Kidney (tissue), 14 donors: ENCODE data around the gene ATP7B. TPM values are rescaled to one million over a fixed set of nuclear protein-coding genes. Genes with fewer than 3 reads are reported as not detected.

Source experiments
- DNase-seq, 5 donors: peaks; one replicate each; pipeline ENCODE4 v3.0.0-alpha.2; 2013 to 2020
- FAIRE-seq: peaks from 2 replicates; lab custom pipeline; 2012; peaks lifted over from hg19 to GRCh38; lab: Jason Lieb, UNC
- H3K27ac ChIP-seq, 2 donors: one replicate each; pipeline ENCODE4 v1.7.0; 2013; ENCODE audit warnings: low read depth in 2 of 2, low read length in 2 of 2, inconsistent platforms in 1 of 2
- H3K27me3 ChIP-seq: one replicate; pipeline ENCODE4 v1.7.1; 2013; ENCODE audit warnings: low read length, inconsistent platforms; ENCODE audit not compliant: control insufficient read depth, insufficient read depth
- H3K36me3 ChIP-seq, 3 donors: one replicate each; pipeline versions ENCODE4 v1.7.0 to v1.7.1; 2013; ENCODE audit warnings: low read length in 3 of 3, control low read depth in 1 of 3, inconsistent platforms in 1 of 3; ENCODE audit not compliant: insufficient read depth in 3 of 3, control insufficient read depth in 2 of 3
- H3K4me1 ChIP-seq, 3 donors: one replicate each; pipeline versions ENCODE4 v1.7.0 to v1.7.1; 2013; ENCODE audit warnings: low read length in 3 of 3, inconsistent platforms in 1 of 3, low read depth in 1 of 3; ENCODE audit not compliant: control insufficient read depth in 2 of 3, insufficient read depth in 2 of 3
- H3K4me3 ChIP-seq, 3 donors: one replicate each; pipeline versions ENCODE4 v1.7.0 to v1.8.1; 2013; ENCODE audit warnings: low read length in 3 of 3, control low read depth in 1 of 3, inconsistent platforms in 1 of 3
- H3K9ac ChIP-seq, 3 donors: one replicate each; pipeline versions ENCODE4 v1.7.0 to v1.7.1; 2013; ENCODE audit warnings: low read length in 3 of 3, control low read depth in 1 of 3, inconsistent platforms in 1 of 3
- H3K9me3 ChIP-seq, 3 donors: one replicate each; pipeline versions ENCODE4 v1.7.0 to v1.7.1; 2013; ENCODE audit warnings: low read length in 3 of 3, control low read depth in 1 of 3, inconsistent platforms in 1 of 3; ENCODE audit not compliant: control insufficient read depth in 2 of 3, insufficient read depth in 1 of 3
- intact Hi-C: fragments of 100-400 bp; cut with DNase I; formaldehyde crosslinking; loops from one replicate; pipeline ENCODE4 v1.11.1; 2022
- polyA plus RNA-seq: library from polyadenylated mRNA; stranded (reverse); fragments of 350-450 nt; fragmentation: Illumina TruSeq; extraction: RNeasy Lipid Tissue Mini Kit (QIAGEN cat#74804); gene quantifications from one replicate; pipeline ENCODE4 v1.2.3, GENCODE V29; 2014; ENCODE audit warnings: low read depth, low replicate concordance; ENCODE audit not compliant: insufficient read depth
- total RNA-seq: library from RNA; stranded (reverse); fragmentation: NEBNext Ultra II Directional; extraction: Animal tissue kit (Norgen Biotek cat#: 25700); gene quantifications from one replicate; pipeline ENCODE4 v1.2.1, GENCODE V29; 2021
- TF ChIP-seq, protein P1 (sequence below): IDR thresholded peaks from 3 replicates; pipeline ENCODE4 v1.5.1; 2012; ENCODE audit warnings: mild to moderate bottlenecking, moderate library complexity, borderline replicate concordance; ENCODE audit not compliant: insufficient read depth; ENCODE audit errors: extremely low read depth
- donor health status: control.
- donor health status: control.
- donor health status: control.
- donor health status: control.
- donor health status: control.
- donor health status: DM: yes; HTN: yes; CAD: no.
- donor health status: Normal renal cell carcinoma (clear cell type).

ATP7B gene
- total and polyA plus RNA-seq, 2 donors from 2014 or later: 2.0 to 5.7 TPM

DNA sequence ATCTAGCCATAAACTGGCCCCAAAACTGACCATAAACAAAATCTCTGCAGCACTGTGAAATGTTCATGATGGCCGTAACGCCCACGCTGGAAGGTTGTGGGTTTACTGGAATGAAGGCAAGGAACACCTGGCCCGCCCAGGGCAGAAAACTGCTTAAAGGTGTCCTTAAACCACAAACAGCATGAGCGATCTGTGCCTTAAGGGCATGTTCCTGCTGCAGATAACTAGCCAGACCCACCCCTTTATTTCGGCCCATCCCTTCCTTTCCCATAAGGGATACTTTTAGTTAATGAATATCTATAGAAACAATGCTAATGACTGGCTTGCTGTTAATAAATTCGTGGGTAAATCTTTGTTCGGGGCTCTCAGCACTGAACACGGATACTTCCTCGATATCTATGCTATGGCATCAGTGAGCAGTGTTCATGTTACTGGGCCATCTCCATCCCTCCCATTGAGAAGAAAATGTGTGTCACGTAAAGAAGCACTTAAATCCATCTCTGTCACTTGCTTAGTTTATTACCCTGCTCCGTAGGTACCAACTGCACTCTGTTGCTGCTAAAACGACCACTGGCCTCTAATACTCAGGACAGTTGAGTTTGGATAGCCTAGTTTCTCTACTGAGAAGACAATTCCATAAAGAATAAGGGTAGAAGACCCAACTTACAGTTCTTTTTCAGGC is 5.3 kb downstream of the ATP7B start:
- no peak for DNase-seq
- Histone ChIP-seq H3K36me3 (no peaks in the 10 kb centered on the region), H3K4me1 (peaks cover 0 to 15% (median 12%) of the 10 kb centered on the region in 3 donors), H3K9me3 (no peaks in the 10 kb centered on the region), H3K27me3 (no peaks in the 10 kb centered on the region), H3K4me3 (no peak overlapping the region), H3K27ac (no peak overlapping the region), H3K9ac (no peak overlapping the region)
- TF ChIP-seq, protein P1, sequence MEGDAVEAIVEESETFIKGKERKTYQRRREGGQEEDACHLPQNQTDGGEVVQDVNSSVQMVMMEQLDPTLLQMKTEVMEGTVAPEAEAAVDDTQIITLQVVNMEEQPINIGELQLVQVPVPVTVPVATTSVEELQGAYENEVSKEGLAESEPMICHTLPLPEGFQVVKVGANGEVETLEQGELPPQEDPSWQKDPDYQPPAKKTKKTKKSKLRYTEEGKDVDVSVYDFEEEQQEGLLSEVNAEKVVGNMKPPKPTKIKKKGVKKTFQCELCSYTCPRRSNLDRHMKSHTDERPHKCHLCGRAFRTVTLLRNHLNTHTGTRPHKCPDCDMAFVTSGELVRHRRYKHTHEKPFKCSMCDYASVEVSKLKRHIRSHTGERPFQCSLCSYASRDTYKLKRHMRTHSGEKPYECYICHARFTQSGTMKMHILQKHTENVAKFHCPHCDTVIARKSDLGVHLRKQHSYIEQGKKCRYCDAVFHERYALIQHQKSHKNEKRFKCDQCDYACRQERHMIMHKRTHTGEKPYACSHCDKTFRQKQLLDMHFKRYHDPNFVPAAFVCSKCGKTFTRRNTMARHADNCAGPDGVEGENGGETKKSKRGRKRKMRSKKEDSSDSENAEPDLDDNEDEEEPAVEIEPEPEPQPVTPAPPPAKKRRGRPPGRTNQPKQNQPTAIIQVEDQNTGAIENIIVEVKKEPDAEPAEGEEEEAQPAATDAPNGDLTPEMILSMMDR: no peak
- no peak for FAIRE-seq
- intact Hi-C loops: no loop called here

DNA sequence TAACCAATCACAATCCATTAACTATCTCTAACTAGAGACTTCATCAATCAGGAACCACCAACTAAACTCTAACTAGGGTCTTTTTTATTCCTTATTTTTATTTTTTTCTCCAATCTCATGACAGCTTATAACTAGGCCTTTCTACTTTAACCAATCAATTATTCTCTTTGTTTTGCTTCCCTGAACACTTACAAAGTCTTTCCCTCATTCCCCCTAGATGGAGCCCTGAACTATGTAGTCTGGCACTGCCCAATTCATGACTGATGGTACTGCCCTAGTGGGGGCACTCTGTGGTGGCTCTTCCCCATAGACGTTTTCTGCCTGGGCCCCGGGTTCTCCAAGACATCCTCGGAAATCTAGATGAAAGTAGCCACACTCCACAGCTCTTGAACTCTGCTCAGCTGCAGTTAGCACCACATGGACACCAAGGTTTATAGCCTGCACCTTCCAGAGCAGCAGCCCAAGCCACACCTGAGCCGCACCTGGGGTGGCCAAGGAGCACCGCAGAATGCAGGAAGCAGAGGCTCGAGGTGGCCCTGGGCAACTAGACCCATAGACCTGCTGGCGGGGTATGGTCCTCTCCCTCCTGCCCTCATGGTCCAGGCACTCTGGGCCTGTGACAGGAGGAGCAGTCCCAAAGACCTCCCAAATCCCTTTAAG is 6.6 kb downstream of the ATP7B start:
- Histone ChIP-seq H3K9ac (no peak overlapping the region), H3K27ac (no peak overlapping the region), H3K27me3 (no peaks in the 10 kb centered on the region), H3K4me1 (peaks cover 0 to 13% (median 2%) of the 10 kb centered on the region in 3 donors), H3K4me3 (no peak overlapping the region), H3K36me3 (no peaks in the 10 kb centered on the region), H3K9me3 (no peaks in the 10 kb centered on the region)
- DNase-seq (peak in 2 of 5 donors; percentile 16 to 20), FAIRE-seq (no peak)
- TF ChIP-seq, protein P1: no peak
- intact Hi-C loops: no loop called here

DNA sequence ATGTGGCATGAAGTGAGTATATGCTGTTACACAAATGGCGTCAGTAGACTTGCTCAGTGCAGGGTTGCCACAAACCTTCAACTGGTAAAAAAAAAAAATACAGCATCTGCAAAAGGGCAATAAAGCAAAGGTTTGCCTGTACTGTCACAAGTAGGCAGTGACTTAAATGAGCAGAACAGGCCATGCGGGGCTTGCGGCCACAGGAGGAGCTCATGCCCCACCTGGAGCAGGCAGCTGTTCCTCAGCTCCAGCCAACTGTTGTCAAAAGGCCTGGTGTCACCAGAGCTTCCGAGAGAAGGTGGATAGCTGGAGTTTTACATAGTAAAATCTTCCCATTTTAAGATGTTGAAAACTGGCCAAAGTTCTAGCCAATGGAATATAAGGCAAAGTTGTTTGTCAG is 7.7 kb downstream of the ATP7B start:
- intact Hi-C loops: no loop called here
- Histone ChIP-seq H3K36me3 (no peaks in the 10 kb centered on the region), H3K9ac (no peak overlapping the region), H3K27me3 (no peaks in the 10 kb centered on the region), H3K4me3 (no peak overlapping the region), H3K4me1 (peaks cover 0 to 15% (median 9%) of the 10 kb centered on the region in 3 donors), H3K9me3 (no peaks in the 10 kb centered on the region), H3K27ac (no peak overlapping the region)
- TF ChIP-seq, protein P1: no peak
- DNase-seq: peak in 1 of 5 donors; percentile 20
- no peak for FAIRE-seq
